ENCODE measurements around the gene ZFAND3. TPM values are rescaled to one million over a fixed set of nuclear protein-coding genes. Genes with fewer than 3 reads are reported as not detected.

The ZFAND3 gene
- total and polyA plus RNA-seq, 9 donors = 16.6 to 220 (median 51.9) TPM

- WGBS, 3 donors = 82 to 96% (median 92%) methylated on average over 7 of the region's 7 CpGs
- Histone ChIP-seq H3K4me3 (no peak overlapping the region), H3K4me1 (ENCODE audit: insufficient read depth) (no peaks in the 10 kb centered on the region), H3K27me3 (no peaks in the 10 kb centered on the region), H3K27ac (no peak overlapping the region), H3K36me3 (no peaks in the 10 kb centered on the region), H3K9me3 (no peaks in the 10 kb centered on the region)
- intact Hi-C loops (cut with DNase I) = no loop called here
- TF ChIP-seq, protein P1, sequence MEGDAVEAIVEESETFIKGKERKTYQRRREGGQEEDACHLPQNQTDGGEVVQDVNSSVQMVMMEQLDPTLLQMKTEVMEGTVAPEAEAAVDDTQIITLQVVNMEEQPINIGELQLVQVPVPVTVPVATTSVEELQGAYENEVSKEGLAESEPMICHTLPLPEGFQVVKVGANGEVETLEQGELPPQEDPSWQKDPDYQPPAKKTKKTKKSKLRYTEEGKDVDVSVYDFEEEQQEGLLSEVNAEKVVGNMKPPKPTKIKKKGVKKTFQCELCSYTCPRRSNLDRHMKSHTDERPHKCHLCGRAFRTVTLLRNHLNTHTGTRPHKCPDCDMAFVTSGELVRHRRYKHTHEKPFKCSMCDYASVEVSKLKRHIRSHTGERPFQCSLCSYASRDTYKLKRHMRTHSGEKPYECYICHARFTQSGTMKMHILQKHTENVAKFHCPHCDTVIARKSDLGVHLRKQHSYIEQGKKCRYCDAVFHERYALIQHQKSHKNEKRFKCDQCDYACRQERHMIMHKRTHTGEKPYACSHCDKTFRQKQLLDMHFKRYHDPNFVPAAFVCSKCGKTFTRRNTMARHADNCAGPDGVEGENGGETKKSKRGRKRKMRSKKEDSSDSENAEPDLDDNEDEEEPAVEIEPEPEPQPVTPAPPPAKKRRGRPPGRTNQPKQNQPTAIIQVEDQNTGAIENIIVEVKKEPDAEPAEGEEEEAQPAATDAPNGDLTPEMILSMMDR (IDR thresholded peaks at IDR 0.05) = no peak
- DNase-seq = no peak
Observed at GRCh38 chr6:38194589-38194988, 375.1 kb downstream of the ZFAND3 start.

GRCh38 chr6:38195113-38195635 lies 375.6 kb downstream of the ZFAND3 start:
- no peaks in the 10 kb centered on the region for H3K4me1 ChIP-seq (ENCODE audit: insufficient read depth)
- DNase-seq = no peak
- TF ChIP-seq POLR2A (IDR thresholded peaks at IDR 0.05) (no peak), EP300 (IDR thresholded peaks at IDR 0.05) (no peak)
- TF ChIP-seq, protein P1 (IDR thresholded peaks at IDR 0.05) = no peak
- no peak overlapping the region for H3K27ac ChIP-seq
- no peaks in the 10 kb centered on the region for H3K36me3 ChIP-seq
- no peaks in the 10 kb centered on the region for H3K9me3 ChIP-seq
- no peak overlapping the region for H3K4me3 ChIP-seq
- 88 to 92% (median 92%) methylated on average over 5 of the region's 5 CpGs for WGBS, 3 donors
- intact Hi-C loops (cut with DNase I) = no loop called here
- H3K27me3 ChIP-seq = no peaks in the 10 kb centered on the region

- 93 to 94% (median 93%) methylated on average over 8 of the region's 8 CpGs for WGBS, 3 donors
- no peak for TF ChIP-seq EP300 (IDR thresholded peaks at IDR 0.05)
- no peak for TF ChIP-seq POLR2A (IDR thresholded peaks at IDR 0.05)
- TF ChIP-seq, protein P1 (IDR thresholded peaks at IDR 0.05) = no peak
- Histone ChIP-seq H3K4me3 (no peak overlapping the region), H3K27me3 (no peaks in the 10 kb centered on the region), H3K36me3 (no peaks in the 10 kb centered on the region), H3K27ac (no peak overlapping the region), H3K9me3 (no peaks in the 10 kb centered on the region), H3K4me1 (ENCODE audit: insufficient read depth) (no peaks in the 10 kb centered on the region)
- intact Hi-C loops (cut with DNase I) = no loop called here
- DNase-seq = no peak
Observed at GRCh38 chr6:38198219-38198618, 378.7 kb downstream of the ZFAND3 start.

Small RNA genes lying within 50 kb of the gene (small RNA-seq; reads per million reads assigned to genes)
- gene RN7SL285P (not detected), gene RNU1-87P (not detected)

Other genes with a start within 250 kb of the ZFAND3 start
- 10 to 100 TPM in 5 of 7 donors, 1 to 10 TPM in 2; 4.4 to 24.5 (median 11.6) TPM for gene MDGA1, start 121.8 kb upstream of the ZFAND3 start, total RNA-seq
- 1 to 10 TPM; 4.8 to 7.0 TPM for gene MDGA1, start 121.8 kb upstream of the ZFAND3 start, polyA plus RNA-seq